Fibroblast of mammary gland (primary cell): Measurements from ENCODE around the gene CXCR1.

Source experiments
- DNase-seq: peaks from one replicate; pipeline ENCODE4 v3.0.0-alpha.2; 2010; ENCODE audit warnings: low read depth
- H3K4me3 ChIP-seq: 2 replicates; pipeline ENCODE4 v1.5.1; 2011; ENCODE audit warnings: low read depth, mild to moderate bottlenecking, low read length, moderate library complexity; ENCODE audit not compliant: control insufficient read depth
- CTCF ChIP-seq: conservative IDR thresholded peaks from 2 replicates; pipeline ENCODE4 v1.5.1; 2011; ENCODE audit warnings: low read depth, low read length, inconsistent platforms; ENCODE audit not compliant: control insufficient read depth, insufficient read depth

CXCR1 gene

GRCh38 chr2:218193701-218194100 is 26.9 kb upstream of the CXCR1 start:
- H3K4me3 ChIP-seq, result no peak overlapping the region
- no peak for TF ChIP-seq CTCF
- DNase-seq, result no peak

DNA sequence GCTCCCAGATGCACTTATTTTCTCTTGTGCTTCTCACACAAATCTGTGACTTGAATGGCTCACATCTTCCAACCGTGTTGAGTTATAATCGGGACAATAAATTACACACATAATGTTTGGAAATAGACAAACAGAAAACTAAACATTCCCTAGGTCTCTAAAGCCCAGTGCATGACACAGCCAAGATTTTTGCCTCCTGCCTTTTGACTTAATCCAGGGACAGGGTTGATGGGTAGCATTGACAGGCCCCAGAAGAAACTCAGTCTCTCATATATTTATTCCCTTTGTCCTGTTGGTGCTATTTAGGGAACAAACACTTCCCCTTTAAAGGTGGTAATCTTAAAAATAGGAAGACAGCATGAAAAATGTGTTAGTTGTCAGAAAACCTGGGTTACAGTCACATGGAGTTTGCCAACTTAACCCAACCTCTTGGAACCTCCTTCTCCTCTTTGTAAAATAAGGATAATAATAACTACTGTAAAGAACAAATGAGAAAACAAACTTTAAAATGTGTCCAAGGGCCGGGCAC is 26.2 kb upstream of the CXCR1 start:
- no peak overlapping the region for H3K4me3 ChIP-seq
- no peak for TF ChIP-seq CTCF
- DNase-seq, result no peak

DNA sequence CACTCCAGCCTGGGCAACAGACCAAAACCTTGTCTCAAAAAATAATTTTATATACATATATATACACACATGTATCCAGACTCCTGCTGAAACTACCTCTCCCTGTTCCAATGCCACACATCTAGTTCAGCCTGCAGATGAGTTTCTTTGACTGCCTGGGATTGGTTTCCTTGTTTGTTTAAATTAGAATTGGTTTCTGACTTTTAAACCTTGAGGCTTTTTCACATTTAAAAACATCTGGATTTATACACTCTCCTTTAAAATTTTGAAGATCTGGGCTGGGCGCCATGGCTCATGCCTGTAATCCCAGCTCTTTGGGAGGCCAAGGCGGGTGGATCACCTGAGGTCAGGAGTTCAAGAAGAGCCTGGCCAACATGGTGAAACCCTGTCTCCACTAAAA is 21.8 kb upstream of the CXCR1 start:
- no peak overlapping the region for H3K4me3 ChIP-seq
- no peak for DNase-seq
- TF ChIP-seq CTCF, result no peak

DNA sequence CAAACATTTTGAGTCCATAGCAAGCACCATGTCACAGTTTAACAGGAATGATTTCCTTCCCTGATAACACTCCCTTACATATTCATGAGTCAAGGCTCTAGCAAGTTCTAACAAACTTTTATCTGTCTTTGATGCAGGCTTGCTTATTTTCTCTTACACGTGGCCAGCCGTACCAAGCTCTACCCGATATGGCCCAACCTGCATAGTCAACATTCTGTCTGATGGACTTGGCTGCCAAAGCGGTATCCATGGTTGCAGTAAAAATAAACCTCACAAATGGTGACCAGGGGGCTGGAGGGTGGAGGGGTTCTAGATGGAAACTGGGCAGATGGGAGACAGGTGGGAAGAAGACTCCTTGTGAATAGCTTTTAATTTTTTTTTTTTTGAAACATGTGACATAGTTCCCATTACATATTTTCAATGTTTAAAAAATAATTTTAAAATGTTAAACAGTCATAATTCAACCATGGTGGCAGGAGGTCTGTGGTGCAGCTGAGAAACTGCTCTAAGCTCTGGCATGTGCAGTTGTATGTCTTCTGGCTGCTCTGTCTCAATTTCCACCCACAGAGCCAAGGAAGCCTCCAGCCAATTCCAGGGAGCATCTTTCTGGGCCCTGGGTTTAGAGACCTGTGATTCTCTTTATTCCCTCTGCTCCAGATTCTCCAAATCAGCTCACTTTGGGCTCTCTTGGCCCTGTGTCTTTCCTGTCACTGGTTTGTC is 20.7 kb upstream of the CXCR1 start:
- DNase-seq, result no peak
- no peak overlapping the region for H3K4me3 ChIP-seq
- no peak for TF ChIP-seq CTCF

DNA sequence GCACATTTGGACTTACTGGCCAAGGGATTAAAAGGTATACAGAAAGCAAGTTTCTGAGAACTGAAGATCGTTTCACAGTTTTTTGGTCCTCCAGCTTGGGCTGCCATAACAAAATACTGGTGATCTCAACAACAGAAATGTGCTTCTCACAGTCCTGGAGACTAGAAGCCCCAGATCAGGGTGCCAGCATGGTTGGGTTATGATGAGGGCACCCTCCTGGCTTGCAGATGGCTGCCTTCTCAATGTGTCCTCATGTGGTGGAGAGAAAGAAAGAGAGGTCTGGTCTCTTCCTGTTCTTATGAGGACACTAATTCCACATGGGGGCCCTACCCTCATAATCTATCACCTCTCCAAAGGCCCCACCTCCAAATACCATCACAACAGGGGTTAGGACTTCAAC is 20.1 kb upstream of the CXCR1 start:
- TF ChIP-seq CTCF, result no peak
- no peak for DNase-seq

GRCh38 chr2:218186355-218186766 is 19.6 kb upstream of the CXCR1 start:
- H3K4me3 ChIP-seq, result no peak overlapping the region
- peak; percentile 78 for TF ChIP-seq CTCF
- DNase-seq, result peak; percentile 77

More for the DNA sequence above, 20.1 kb upstream of the CXCR1 start:
- no peak overlapping the region for H3K4me3 ChIP-seq
